SK-N-SH (cell line): Measurements from ENCODE around the gene SPRED1. TPM values are rescaled to one million over a fixed set of nuclear protein-coding genes. Genes with fewer than 3 reads are reported as not detected.

Experiments used
- CTCF ChIA-PET: fragments of 300-600, 350-600 bp; formaldehyde crosslinking; extraction: SDS; loops from one replicate; lab custom pipeline; 2021; lab: Yijun Ruan, JAX
- POLR2A ChIA-PET: fragments of 350-600 bp; sonication (Branson Sonifier 250); formaldehyde crosslinking; extraction: SDS; loops from one replicate; lab custom pipeline; 2020; ENCODE audit warnings: antibody characterized with exemption, inconsistent platforms; lab: Yijun Ruan, JAX
- DNase-seq: peaks from one replicate; pipeline ENCODE4 v3.0.0; 2012
- H2AFZ ChIP-seq: fragments of 200-600 bp; sonication (generic); 2 replicates; pipeline ENCODE4 v1.8.1; 2016; ENCODE audit warnings: antibody characterized with exemption, mild to moderate bottlenecking, low read depth
- H3F3A ChIP-seq: fragments of 200-600 bp; sonication (generic); replicated peaks from 2 replicates; pipeline ENCODE3; 2016; ENCODE audit warnings: antibody characterized with exemption, mild to moderate bottlenecking; ENCODE audit not compliant: insufficient read depth
- H3K27ac ChIP-seq, 2 experiments: fragments of 200-500 bp in 1 of 2; fragments of 200-600 bp in 1 of 2; sonication (Bioruptor generic) in 1 of 2; sonication (generic), shearing (Covaris generic) in 1 of 2; 2 replicates each; pipeline versions ENCODE4 v1.5.1 to v1.6.1; 2014 to 2016; ENCODE audit warnings: low read depth in 2 of 2, inconsistent platforms in 1 of 2, low read length in 1 of 2, mild to moderate bottlenecking in 1 of 2, mixed read lengths in 1 of 2
- H3K27me3 ChIP-seq: fragments of 200-600 bp; sonication (generic), shearing (Covaris generic); 2 replicates; pipeline ENCODE4 v1.6.1; 2016; ENCODE audit warnings: mixed run types; ENCODE audit not compliant: insufficient read depth
- H3K36me3 ChIP-seq, 2 experiments: fragments of 200-500 bp in 1 of 2; fragments of 200-600 bp in 1 of 2; sonication (Bioruptor generic) in 1 of 2; sonication (generic) in 1 of 2; replicated peaks in 1 of 2; 2 replicates each; pipeline versions ENCODE3 to v1.5.1; 2014 to 2016; ENCODE audit warnings: low read length in 1 of 2, mild to moderate bottlenecking in 1 of 2; ENCODE audit not compliant: insufficient read depth in 2 of 2, control insufficient read depth in 1 of 2
- H3K4me1 ChIP-seq, 2 experiments: fragments of 200-500 bp in 1 of 2; fragments of 200-600 bp in 1 of 2; sonication (Bioruptor generic) in 1 of 2; sonication (generic), shearing (Covaris generic) in 1 of 2; 2 replicates each; pipeline versions ENCODE4 v1.5.1 to v1.6.1; 2014 to 2016; ENCODE audit warnings: low read depth in 1 of 2, low read length in 1 of 2, mixed run types in 1 of 2; ENCODE audit not compliant: insufficient read depth in 2 of 2, control insufficient read depth in 1 of 2
- H3K4me2 ChIP-seq: fragments of 200-600 bp; sonication (generic), shearing (Covaris generic); 2 replicates; pipeline ENCODE4 v1.6.1; 2017; ENCODE audit warnings: mixed run types
- H3K4me3 ChIP-seq, 2 experiments: fragments of 200-500 bp in 1 of 2; fragments of 200-600 bp in 1 of 2; sonication (Bioruptor generic) in 1 of 2; sonication (generic), shearing (Covaris generic) in 1 of 2; 2 replicates each; pipeline versions ENCODE4 v1.5.1 to v1.8.1; 2014 to 2016; ENCODE audit warnings: low read depth in 2 of 2, inconsistent platforms in 1 of 2, low read length in 1 of 2, mild to moderate bottlenecking in 1 of 2, mixed read lengths in 1 of 2, moderate library complexity in 1 of 2
- H3K79me2 ChIP-seq: fragments of 200-600 bp; sonication (generic); 2 replicates; pipeline ENCODE4 v1.8.1; 2017; ENCODE audit warnings: mild to moderate bottlenecking; ENCODE audit not compliant: insufficient read depth
- H3K9ac ChIP-seq: fragments of 200-600 bp; sonication (generic); 2 replicates; pipeline ENCODE4 v1.6.1; 2017; ENCODE audit warnings: mixed run types
- H3K9me2 ChIP-seq: fragments of 200-600 bp; sonication (generic); 2 replicates; pipeline ENCODE4 v1.6.1; 2017; ENCODE audit warnings: mixed run types
- H3K9me3 ChIP-seq: fragments of 200-600 bp; sonication (generic); 2 replicates; pipeline ENCODE4 v1.6.1; 2017; ENCODE audit warnings: mixed run types, mild to moderate bottlenecking, moderate library complexity
- H4K20me1 ChIP-seq: fragments of 200-600 bp; sonication (generic); 2 replicates; pipeline ENCODE4 v1.6.1; 2017; ENCODE audit warnings: mild to moderate bottlenecking, mixed run types; ENCODE audit not compliant: insufficient read depth
- CHD2 ChIP-seq: fragments of 150-350 bp; IDR thresholded peaks from 2 replicates; pipeline ENCODE4 v1.6.1; 2018; ENCODE audit warnings: low read length; ENCODE audit not compliant: partially characterized antibody
- ELF1 ChIP-seq: IDR thresholded peaks from 2 replicates; pipeline ENCODE4 v1.4.0; 2012
- EP300 ChIP-seq, 2 experiments: IDR thresholded peaks; 2 replicates each; pipeline versions ENCODE4 v1.4.0 to v1.6.1; 2012; ENCODE audit warnings: borderline replicate concordance in 1 of 2, low read depth in 1 of 2, low read length in 1 of 2
- EZH2phosphoT487 ChIP-seq: fragments of 200-600 bp; sonication (generic); IDR thresholded peaks from 2 replicates; pipeline ENCODE4 v1.6.1; 2017; ENCODE audit warnings: low read depth, mixed run types, mild to moderate bottlenecking, antibody characterized with exemption, moderate library complexity, borderline replicate concordance
- FOSL2 ChIP-seq: IDR thresholded peaks from 2 replicates; pipeline ENCODE4 v1.4.0; 2012; ENCODE audit warnings: low read depth, mild to moderate bottlenecking, moderate library complexity, borderline replicate concordance
- FOXM1 ChIP-seq: IDR thresholded peaks from 2 replicates; pipeline ENCODE4 v1.4.0; 2012; ENCODE audit warnings: low read depth, mild to moderate bottlenecking
- GABPA ChIP-seq: IDR thresholded peaks from 2 replicates; pipeline ENCODE4 v1.4.0; 2012; ENCODE audit warnings: low read depth, mild to moderate bottlenecking
- MAX ChIP-seq: IDR thresholded peaks from 2 replicates; pipeline ENCODE4 v1.4.0; 2012; ENCODE audit warnings: low read depth
- MXI1 ChIP-seq: IDR thresholded peaks from 2 replicates; pipeline ENCODE4 v1.6.1; 2012; ENCODE audit warnings: mild to moderate bottlenecking, low read depth, low read length, improper control_type of control experiment
- NFIC ChIP-seq: IDR thresholded peaks from 2 replicates; pipeline ENCODE4 v1.4.0; 2012; ENCODE audit warnings: borderline replicate concordance
- POLR2AphosphoS5 ChIP-seq: IDR thresholded peaks from 2 replicates; pipeline ENCODE4 v1.6.1; 2012; ENCODE audit warnings: low read depth, low read length
- RFX5 ChIP-seq: IDR thresholded peaks from 2 replicates; pipeline ENCODE4 v1.6.1; 2012; ENCODE audit warnings: mild to moderate bottlenecking, improper control_type of control experiment, low read length
- SIN3A ChIP-seq: IDR thresholded peaks from 2 replicates; pipeline ENCODE4 v1.6.1; 2012; ENCODE audit warnings: low read depth, mild to moderate bottlenecking, low read length, moderate library complexity, borderline replicate concordance
- TEAD4 ChIP-seq: IDR thresholded peaks from 2 replicates; pipeline ENCODE4 v1.4.0; 2012; ENCODE audit warnings: mild to moderate bottlenecking, borderline replicate concordance; ENCODE audit not compliant: insufficient read depth
- WGBS: methylation state at CpG from one replicate; pipeline ENCODE4 v1.1.6; 2017; ENCODE audit warnings: low lambda C conversion rate; 5-methylcytosine and 5-hydroxymethylcytosine counted together
- polyA plus RNA-seq, 3 experiments: library from polyadenylated mRNA; depleted of rRNA; stranded (reverse); fragments of >200 nt; gene quantifications; 2 replicates each; pipeline ENCODE4 v1.2.3, GENCODE V29; 2012
- TF ChIP-seq, protein P1 (sequence below): IDR thresholded peaks from 2 replicates; pipeline ENCODE4 v1.6.1; 2012; ENCODE audit warnings: mild to moderate bottlenecking, low read depth, low read length, moderate library complexity
- TF ChIP-seq, protein P2 (sequence below): IDR thresholded peaks from 2 replicates; pipeline ENCODE4 v1.4.0; 2012; ENCODE audit warnings: low read depth, borderline replicate concordance

Gene SPRED1
- polyA plus RNA-seq, 1 of the 3 experiments (the other 2 are of a cell fraction), result 4.4 TPM

DNA sequence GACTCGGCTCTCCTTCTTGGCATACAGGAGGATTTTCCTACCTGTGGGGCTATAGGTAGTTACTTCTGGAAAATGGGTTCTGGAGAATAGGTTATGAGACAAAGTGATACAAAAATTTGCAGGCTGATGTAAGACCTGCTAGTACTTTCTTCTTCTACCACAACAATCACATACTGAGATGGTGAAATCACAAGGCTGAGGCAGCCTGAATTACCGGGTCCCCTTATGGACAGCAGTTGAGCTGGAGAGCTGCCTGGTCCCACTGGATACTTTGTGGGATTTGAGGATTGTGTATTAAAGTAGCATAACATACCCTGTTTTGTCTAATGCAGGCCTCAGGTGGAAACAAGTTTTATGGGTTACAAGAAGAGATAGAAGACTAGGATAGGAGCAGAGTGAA, 114.8 kb downstream of the SPRED1 start:
- H3K4me2 ChIP-seq, result no peak overlapping the region
- H3K27ac ChIP-seq, result no peak overlapping the region
- H3K9ac ChIP-seq, result no peak overlapping the region
- H3K27me3 ChIP-seq, result no peaks in the 10 kb centered on the region
- 94% methylated on average over 2 of the region's 2 CpGs for WGBS
- H2AFZ ChIP-seq, result no peak overlapping the region
- no peak for DNase-seq
- ChIA-PET POLR2A (no interaction called here), CTCF (interaction anchor here (1.9 kb wide), 1 partner anchor 22 kb away, joined by 9 read pairs; no protein-coding TSS in a partner anchor)
- H3F3A ChIP-seq, result no peaks in the 10 kb centered on the region
- H3K4me1 ChIP-seq, result no peaks in the 10 kb centered on the region
- H4K20me1 ChIP-seq, result no peaks in the 10 kb centered on the region
- H3K79me2 ChIP-seq, result no peaks in the 10 kb centered on the region
- no peak for TF ChIP-seq NFIC
- TF ChIP-seq RFX5, result no peak
- no peak for TF ChIP-seq TEAD4
- TF ChIP-seq FOXM1, result no peak
- no peak for TF ChIP-seq ELF1
- TF ChIP-seq, protein P1, sequence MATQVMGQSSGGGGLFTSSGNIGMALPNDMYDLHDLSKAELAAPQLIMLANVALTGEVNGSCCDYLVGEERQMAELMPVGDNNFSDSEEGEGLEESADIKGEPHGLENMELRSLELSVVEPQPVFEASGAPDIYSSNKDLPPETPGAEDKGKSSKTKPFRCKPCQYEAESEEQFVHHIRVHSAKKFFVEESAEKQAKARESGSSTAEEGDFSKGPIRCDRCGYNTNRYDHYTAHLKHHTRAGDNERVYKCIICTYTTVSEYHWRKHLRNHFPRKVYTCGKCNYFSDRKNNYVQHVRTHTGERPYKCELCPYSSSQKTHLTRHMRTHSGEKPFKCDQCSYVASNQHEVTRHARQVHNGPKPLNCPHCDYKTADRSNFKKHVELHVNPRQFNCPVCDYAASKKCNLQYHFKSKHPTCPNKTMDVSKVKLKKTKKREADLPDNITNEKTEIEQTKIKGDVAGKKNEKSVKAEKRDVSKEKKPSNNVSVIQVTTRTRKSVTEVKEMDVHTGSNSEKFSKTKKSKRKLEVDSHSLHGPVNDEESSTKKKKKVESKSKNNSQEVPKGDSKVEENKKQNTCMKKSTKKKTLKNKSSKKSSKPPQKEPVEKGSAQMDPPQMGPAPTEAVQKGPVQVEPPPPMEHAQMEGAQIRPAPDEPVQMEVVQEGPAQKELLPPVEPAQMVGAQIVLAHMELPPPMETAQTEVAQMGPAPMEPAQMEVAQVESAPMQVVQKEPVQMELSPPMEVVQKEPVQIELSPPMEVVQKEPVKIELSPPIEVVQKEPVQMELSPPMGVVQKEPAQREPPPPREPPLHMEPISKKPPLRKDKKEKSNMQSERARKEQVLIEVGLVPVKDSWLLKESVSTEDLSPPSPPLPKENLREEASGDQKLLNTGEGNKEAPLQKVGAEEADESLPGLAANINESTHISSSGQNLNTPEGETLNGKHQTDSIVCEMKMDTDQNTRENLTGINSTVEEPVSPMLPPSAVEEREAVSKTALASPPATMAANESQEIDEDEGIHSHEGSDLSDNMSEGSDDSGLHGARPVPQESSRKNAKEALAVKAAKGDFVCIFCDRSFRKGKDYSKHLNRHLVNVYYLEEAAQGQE, result no peak
- TF ChIP-seq FOSL2, result no peak
- TF ChIP-seq POLR2AphosphoS5, result no peak
- TF ChIP-seq MXI1, result no peak
- no peak for TF ChIP-seq GABPA
- TF ChIP-seq CHD2, result no peak
- TF ChIP-seq MAX, result no peak
- no peak for TF ChIP-seq EP300 (IDR thresholded peaks at IDR 0.05; ENCODE audit: borderline replicate concordance in 1 of 2, low read depth in 1 of 2, low read length in 1 of 2)
- no peak for TF ChIP-seq EZH2phosphoT487
- no peak for TF ChIP-seq SIN3A
- TF ChIP-seq, protein P2, sequence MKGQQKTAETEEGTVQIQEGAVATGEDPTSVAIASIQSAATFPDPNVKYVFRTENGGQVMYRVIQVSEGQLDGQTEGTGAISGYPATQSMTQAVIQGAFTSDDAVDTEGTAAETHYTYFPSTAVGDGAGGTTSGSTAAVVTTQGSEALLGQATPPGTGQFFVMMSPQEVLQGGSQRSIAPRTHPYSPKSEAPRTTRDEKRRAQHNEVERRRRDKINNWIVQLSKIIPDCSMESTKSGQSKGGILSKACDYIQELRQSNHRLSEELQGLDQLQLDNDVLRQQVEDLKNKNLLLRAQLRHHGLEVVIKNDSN, result no peak
- no peaks in the 10 kb centered on the region for H3K9me2 ChIP-seq
- no peak overlapping the region for H3K4me3 ChIP-seq
- no peaks in the 10 kb centered on the region for H3K9me3 ChIP-seq
- no peaks in the 10 kb centered on the region for H3K36me3 ChIP-seq
